NCI-H69 (cell line): ENCODE measurements around the gene ZSCAN30.

Experiments used
- DNase-seq: peaks from one replicate; lab custom pipeline; 2025; lab: John Stamatoyannopoulos, UW

ZSCAN30 gene

GRCh38 chr18:35290094-35290735 lies at the start of gene ZSCAN30:
TSS of gene ZSCAN30 (minus strand) at chr18:35290229. CDS start at chr18:35264352, 25,877 bp downstream.
- peak; percentile 99 for DNase-seq

GRCh38 chr18:35337286-35337685 lies 47.3 kb upstream of the ZSCAN30 start:
- DNase-seq = no peak

GRCh38 chr18:35335866-35336265 lies 45.8 kb upstream of the ZSCAN30 start:
- peak; percentile 80 for DNase-seq

- no peak for DNase-seq
Observed at GRCh38 chr18:35334821-35335220, 44.8 kb upstream of the ZSCAN30 start.

GRCh38 chr18:35334212-35334611 lies 44.2 kb upstream of the ZSCAN30 start:
- no peak for DNase-seq

GRCh38 chr18:35331367-35332087 lies 41.5 kb upstream of the ZSCAN30 start:
- DNase-seq = peak; percentile 22

GRCh38 chr18:35328868-35329267 lies 38.8 kb upstream of the ZSCAN30 start:
- no peak for DNase-seq

GRCh38 chr18:35326695-35327387 lies 36.8 kb upstream of the ZSCAN30 start:
- peak; percentile 37 for DNase-seq

GRCh38 chr18:35324926-35325655 lies 35.1 kb upstream of the ZSCAN30 start:
- DNase-seq = peak; percentile 72

- DNase-seq = no peak
Observed at GRCh38 chr18:35322486-35323458, 32.7 kb upstream of the ZSCAN30 start.

GRCh38 chr18:35311496-35311895 lies 21.5 kb upstream of the ZSCAN30 start:
- no peak for DNase-seq

- no peak for DNase-seq
Observed at GRCh38 chr18:35306588-35307250, 16.7 kb upstream of the ZSCAN30 start.

GRCh38 chr18:35303610-35304009 lies 13.6 kb upstream of the ZSCAN30 start:
- no peak for DNase-seq

- no peak for DNase-seq
Observed at GRCh38 chr18:35296060-35296459, 6.0 kb upstream of the ZSCAN30 start.

- no peak for DNase-seq
Observed at GRCh38 chr18:35291166-35291565, 1.1 kb upstream of the ZSCAN30 start.

GRCh38 chr18:35289727-35290093 lies 319 bp downstream of the ZSCAN30 start:
- DNase-seq = peak; percentile 72

- DNase-seq = no peak
Observed at GRCh38 chr18:35289293-35289692, 736 bp downstream of the ZSCAN30 start.

GRCh38 chr18:35284841-35285240 lies 5.2 kb downstream of the ZSCAN30 start:
- DNase-seq = no peak

GRCh38 chr18:35283923-35284794 lies 5.9 kb downstream of the ZSCAN30 start:
- no peak for DNase-seq

GRCh38 chr18:35282353-35282752 lies 7.7 kb downstream of the ZSCAN30 start:
- no peak for DNase-seq
